HepG2 (cell line): ENCODE measurements around the gene SRSF11. TPM values are rescaled to one million over a fixed set of nuclear protein-coding genes. Genes with fewer than 3 reads are reported as not detected.

Experiments used
- CHD2 ChIP-seq: IDR thresholded peaks from 2 replicates; pipeline ENCODE4 v1.6.1; 2011; ENCODE audit warnings: low read depth, low read length, improper control_type of control experiment
- DR1 ChIP-seq: sonication (generic); formaldehyde crosslinking; IDR thresholded peaks from 2 replicates; pipeline ENCODE4 v1.8.0; 2021; ENCODE audit warnings: mild to moderate bottlenecking, missing genetic modification reagents, inconsistent platforms
- ZFX ChIP-seq: sonication (generic); formaldehyde crosslinking; IDR thresholded peaks from 2 replicates; pipeline ENCODE4 v1.4.0; 2020; ENCODE audit warnings: mild to moderate bottlenecking, low read depth, missing genetic modification reagents, moderate library complexity
- ZNF616 ChIP-seq: sonication (generic); formaldehyde crosslinking; IDR thresholded peaks from 2 replicates; pipeline ENCODE4 v1.5.0; 2020; ENCODE audit warnings: low read depth, mild to moderate bottlenecking, missing genetic modification reagents
- ZNF703 ChIP-seq: sonication (generic); formaldehyde crosslinking; IDR thresholded peaks from 2 replicates; pipeline ENCODE4 v1.5.1; 2020; ENCODE audit warnings: missing genetic modification reagents, mild to moderate bottlenecking, moderate library complexity, borderline replicate concordance
- ZNF724P ChIP-seq: sonication (generic); formaldehyde crosslinking; IDR thresholded peaks from 2 replicates; pipeline ENCODE4 v1.8.0; 2022; ENCODE audit warnings: missing genetic modification reagents, borderline replicate concordance
- polyA plus RNA-seq, 8 experiments: library from polyadenylated mRNA; depleted of rRNA in 3 of 8; stranded (reverse) in 7 of 8; unstranded in 1 of 8; fragments of >200 nt; fragmentation: Illumina TruSeq in 4 of 8; extraction: Trizol in 4 of 8; gene quantifications; 2 replicates each; pipeline versions ENCODE4 v1.2.1 to v1.2.3, GENCODE V29; 2011 to 2016; ENCODE audit warnings: low read depth in 4 of 8, missing spikeins in 1 of 8, mixed read lengths in 1 of 8; ENCODE audit not compliant: insufficient read depth in 1 of 8
- total RNA-seq, 5 experiments: library from RNA; depleted of rRNA; stranded (reverse); fragments of >200 nt; fragmentation: Illumina TruSeq; extraction: Trizol; gene quantifications; 2 replicates each; pipeline ENCODE4 v1.2.3, GENCODE V29; 2016; ENCODE audit warnings: low read depth in 1 of 5
- TF ChIP-seq, protein P1 (sequence below): IDR thresholded peaks from 2 replicates; pipeline ENCODE4 v1.4.0; 2020; ENCODE audit warnings: mild to moderate bottlenecking, missing genetic modification reagents
- TF ChIP-seq, protein P2 (sequence below), 2 experiments: sonication (generic) in 1 of 2; formaldehyde crosslinking in 1 of 2; IDR thresholded peaks; 2 replicates each; pipeline versions ENCODE4 v1.4.0 to v1.6.1; 2016 to 2020; ENCODE audit warnings: borderline replicate concordance in 1 of 2, low read depth in 1 of 2, mild to moderate bottlenecking in 1 of 2, missing genetic modification reagents in 1 of 2
- TF ChIP-seq, protein P3 (sequence below): sonication (generic); formaldehyde crosslinking; IDR thresholded peaks from one replicate; pipeline ENCODE4 v1.5.1; 2020; ENCODE audit warnings: mild to moderate bottlenecking, missing genetic modification reagents; ENCODE audit errors: not compliant biosample characterization

SRSF11 gene
- total and polyA plus RNA-seq, 2 of the 13 experiments (the other 11 are each of a cell fraction or from before 2014, with no cell fraction given) = 118 to 381 TPM

DNA sequence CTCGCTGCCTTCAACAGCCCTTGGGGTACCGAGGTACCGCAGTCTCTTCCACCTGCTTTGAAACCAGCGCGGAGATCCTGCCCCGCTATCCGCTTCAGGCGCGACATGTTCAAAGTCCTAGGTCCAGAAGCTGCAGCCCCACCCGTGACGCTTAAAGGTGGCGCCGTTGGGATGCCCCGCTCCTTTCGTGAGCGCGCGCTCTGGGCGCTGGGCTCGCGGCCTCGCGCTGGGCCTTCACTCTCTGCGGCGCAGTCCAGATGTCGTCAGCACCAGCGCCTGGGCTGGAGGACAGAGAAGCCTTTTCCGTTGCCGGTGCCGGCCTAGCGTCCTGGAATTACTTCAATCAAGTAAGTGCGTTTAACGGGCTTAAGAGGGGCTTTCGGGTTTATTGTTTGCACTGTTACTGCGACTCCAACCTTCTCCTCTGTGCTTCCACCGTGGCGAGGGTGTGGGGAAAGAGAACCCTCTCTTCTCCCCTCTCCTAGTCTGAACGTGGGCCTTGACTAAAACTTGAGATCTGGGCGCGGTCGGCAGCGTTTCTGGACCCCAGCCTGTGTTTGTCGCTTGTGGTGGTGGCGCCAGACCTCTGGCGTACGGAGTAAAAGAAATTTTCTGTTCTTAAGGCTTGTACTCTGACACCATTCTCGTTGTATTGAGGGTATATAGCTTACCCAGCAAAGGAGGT lies 15.6 kb upstream of the SRSF11 start, which contains the start of gene LRRC40 (continued):
- TF ChIP-seq, protein P1, sequence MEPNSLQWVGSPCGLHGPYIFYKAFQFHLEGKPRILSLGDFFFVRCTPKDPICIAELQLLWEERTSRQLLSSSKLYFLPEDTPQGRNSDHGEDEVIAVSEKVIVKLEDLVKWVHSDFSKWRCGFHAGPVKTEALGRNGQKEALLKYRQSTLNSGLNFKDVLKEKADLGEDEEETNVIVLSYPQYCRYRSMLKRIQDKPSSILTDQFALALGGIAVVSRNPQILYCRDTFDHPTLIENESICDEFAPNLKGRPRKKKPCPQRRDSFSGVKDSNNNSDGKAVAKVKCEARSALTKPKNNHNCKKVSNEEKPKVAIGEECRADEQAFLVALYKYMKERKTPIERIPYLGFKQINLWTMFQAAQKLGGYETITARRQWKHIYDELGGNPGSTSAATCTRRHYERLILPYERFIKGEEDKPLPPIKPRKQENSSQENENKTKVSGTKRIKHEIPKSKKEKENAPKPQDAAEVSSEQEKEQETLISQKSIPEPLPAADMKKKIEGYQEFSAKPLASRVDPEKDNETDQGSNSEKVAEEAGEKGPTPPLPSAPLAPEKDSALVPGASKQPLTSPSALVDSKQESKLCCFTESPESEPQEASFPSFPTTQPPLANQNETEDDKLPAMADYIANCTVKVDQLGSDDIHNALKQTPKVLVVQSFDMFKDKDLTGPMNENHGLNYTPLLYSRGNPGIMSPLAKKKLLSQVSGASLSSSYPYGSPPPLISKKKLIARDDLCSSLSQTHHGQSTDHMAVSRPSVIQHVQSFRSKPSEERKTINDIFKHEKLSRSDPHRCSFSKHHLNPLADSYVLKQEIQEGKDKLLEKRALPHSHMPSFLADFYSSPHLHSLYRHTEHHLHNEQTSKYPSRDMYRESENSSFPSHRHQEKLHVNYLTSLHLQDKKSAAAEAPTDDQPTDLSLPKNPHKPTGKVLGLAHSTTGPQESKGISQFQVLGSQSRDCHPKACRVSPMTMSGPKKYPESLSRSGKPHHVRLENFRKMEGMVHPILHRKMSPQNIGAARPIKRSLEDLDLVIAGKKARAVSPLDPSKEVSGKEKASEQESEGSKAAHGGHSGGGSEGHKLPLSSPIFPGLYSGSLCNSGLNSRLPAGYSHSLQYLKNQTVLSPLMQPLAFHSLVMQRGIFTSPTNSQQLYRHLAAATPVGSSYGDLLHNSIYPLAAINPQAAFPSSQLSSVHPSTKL = peak; percentile 55; the same call in 1 of the 2 replicates
- peak; percentile 33; the same call in 1 of the 2 replicates for TF ChIP-seq CHD2
- TF ChIP-seq, protein P2, sequence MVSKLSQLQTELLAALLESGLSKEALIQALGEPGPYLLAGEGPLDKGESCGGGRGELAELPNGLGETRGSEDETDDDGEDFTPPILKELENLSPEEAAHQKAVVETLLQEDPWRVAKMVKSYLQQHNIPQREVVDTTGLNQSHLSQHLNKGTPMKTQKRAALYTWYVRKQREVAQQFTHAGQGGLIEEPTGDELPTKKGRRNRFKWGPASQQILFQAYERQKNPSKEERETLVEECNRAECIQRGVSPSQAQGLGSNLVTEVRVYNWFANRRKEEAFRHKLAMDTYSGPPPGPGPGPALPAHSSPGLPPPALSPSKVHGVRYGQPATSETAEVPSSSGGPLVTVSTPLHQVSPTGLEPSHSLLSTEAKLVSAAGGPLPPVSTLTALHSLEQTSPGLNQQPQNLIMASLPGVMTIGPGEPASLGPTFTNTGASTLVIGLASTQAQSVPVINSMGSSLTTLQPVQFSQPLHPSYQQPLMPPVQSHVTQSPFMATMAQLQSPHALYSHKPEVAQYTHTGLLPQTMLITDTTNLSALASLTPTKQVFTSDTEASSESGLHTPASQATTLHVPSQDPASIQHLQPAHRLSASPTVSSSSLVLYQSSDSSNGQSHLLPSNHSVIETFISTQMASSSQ (IDR thresholded peaks at IDR 0.05; ENCODE audit: low read depth) = no peak; the same call in 1 of the 2 replicates
- TF ChIP-seq, protein P2 (CRISPR knock-in tag; IDR thresholded peaks at IDR 0.05; ENCODE audit: borderline replicate concordance) = peak; percentile 48; the same call in 1 of the 2 replicates
- no peak for TF ChIP-seq ZNF724P (CRISPR knock-in tag)
- peak; percentile 98 for TF ChIP-seq ZFX (CRISPR knock-in tag)
- TF ChIP-seq, protein P3, sequence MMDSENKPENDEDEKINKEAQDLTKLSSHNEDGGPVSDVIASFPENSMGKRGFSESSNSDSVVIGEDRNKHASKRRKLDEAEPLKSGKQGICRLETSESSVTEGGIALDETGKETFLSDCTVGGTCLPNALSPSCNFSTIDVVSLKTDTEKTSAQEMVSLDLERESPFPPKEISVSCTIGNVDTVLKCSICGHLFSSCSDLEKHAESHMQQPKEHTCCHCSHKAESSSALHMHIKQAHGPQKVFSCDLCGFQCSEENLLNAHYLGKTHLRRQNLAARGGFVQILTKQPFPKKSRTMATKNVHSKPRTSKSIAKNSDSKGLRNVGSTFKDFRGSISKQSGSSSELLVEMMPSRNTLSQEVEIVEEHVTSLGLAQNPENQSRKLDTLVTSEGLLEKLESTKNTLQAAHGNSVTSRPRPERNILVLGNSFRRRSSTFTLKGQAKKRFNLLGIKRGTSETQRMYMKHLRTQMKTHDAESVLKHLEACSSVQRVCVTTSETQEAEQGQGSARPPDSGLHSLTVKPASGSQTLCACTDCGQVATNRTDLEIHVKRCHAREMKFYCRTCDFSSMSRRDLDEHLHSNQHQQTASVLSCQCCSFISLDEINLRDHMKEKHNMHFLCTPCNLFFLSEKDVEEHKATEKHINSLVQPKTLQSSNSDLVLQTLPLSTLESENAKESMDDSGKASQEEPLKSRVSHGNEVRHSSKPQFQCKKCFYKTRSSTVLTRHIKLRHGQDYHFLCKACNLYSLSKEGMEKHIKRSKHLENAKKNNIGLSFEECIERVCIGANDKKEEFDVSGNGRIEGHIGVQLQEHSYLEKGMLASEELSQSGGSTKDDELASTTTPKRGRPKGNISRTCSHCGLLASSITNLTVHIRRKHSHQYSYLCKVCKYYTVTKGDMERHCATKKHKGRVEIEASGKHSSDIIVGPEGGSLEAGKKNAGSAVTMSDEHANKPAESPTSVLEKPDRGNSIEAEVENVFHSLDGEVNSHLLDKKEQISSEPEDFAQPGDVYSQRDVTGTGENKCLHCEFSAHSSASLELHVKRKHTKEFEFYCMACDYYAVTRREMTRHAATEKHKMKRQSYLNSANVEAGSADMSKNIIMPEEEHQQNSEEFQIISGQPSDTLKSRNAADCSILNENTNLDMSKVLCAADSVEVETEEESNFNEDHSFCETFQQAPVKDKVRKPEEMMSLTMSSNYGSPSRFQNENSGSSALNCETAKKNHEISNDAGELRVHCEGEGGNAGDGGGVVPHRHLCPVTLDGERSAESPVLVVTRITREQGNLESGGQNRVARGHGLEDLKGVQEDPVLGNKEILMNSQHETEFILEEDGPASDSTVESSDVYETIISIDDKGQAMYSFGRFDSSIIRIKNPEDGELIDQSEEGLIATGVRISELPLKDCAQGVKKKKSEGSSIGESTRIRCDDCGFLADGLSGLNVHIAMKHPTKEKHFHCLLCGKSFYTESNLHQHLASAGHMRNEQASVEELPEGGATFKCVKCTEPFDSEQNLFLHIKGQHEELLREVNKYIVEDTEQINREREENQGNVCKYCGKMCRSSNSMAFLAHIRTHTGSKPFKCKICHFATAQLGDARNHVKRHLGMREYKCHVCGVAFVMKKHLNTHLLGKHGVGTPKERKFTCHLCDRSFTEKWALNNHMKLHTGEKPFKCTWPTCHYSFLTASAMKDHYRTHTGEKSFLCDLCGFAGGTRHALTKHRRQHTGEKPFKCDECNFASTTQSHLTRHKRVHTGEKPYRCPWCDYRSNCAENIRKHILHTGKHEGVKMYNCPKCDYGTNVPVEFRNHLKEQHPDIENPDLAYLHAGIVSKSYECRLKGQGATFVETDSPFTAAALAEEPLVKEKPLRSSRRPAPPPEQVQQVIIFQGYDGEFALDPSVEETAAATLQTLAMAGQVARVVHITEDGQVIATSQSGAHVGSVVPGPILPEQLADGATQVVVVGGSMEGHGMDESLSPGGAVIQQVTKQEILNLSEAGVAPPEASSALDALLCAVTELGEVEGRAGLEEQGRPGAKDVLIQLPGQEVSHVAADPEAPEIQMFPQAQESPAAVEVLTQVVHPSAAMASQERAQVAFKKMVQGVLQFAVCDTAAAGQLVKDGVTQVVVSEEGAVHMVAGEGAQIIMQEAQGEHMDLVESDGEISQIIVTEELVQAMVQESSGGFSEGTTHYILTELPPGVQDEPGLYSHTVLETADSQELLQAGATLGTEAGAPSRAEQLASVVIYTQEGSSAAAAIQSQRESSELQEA (CRISPR knock-in tag) = peak; percentile 64
- TF ChIP-seq DR1 = peak; percentile 90
- no peak for TF ChIP-seq ZNF616 (CRISPR knock-in tag)
- TF ChIP-seq ZNF703 (CRISPR knock-in tag) = 0 out of 2 replicates have a peak, but pooled peaks have one; percentile 21
